Sigmoid colon (tissue), 7 donors: ENCODE results near the gene PMFBP1. TPM values are rescaled to one million over a fixed set of nuclear protein-coding genes. Genes with fewer than 3 reads are reported as not detected.
A peak's percentile ranks its signal among the peaks of the same experiment; 100 is the strongest.

Experiments
- DNase-seq: peaks from one replicate; pipeline ENCODE4 v3.0.0-alpha.2; 2019
- H3K27ac ChIP-seq, 4 donors: fragments of 200-600 bp; sonication (generic); one replicate each; pipeline ENCODE4 v1.5.1; 2016 to 2019; ENCODE audit warnings: mild to moderate bottlenecking in 1 of 4
- H3K27me3 ChIP-seq, 3 donors: fragments of 200-600 bp; sonication (generic); one replicate each; pipeline ENCODE4 v1.5.1; 2019; ENCODE audit warnings: mild to moderate bottlenecking in 1 of 3
- H3K36me3 ChIP-seq, 4 donors: fragments of 200-600 bp; sonication (generic); one replicate each; pipeline ENCODE4 v1.5.1; 2016 to 2019
- H3K4me1 ChIP-seq, 4 donors: fragments of 200-600 bp; sonication (generic); one replicate each; pipeline ENCODE4 v1.5.1; 2017 to 2019
- H3K4me3 ChIP-seq, 4 donors: fragments of 200-600 bp; sonication (generic); one replicate each; pipeline ENCODE4 v1.5.1; 2017 to 2019; ENCODE audit warnings: mild to moderate bottlenecking in 2 of 4, moderate library complexity in 1 of 4
- H3K9me3 ChIP-seq, 4 donors: fragments of 200-600 bp in 3 of 4; sonication (generic) in 3 of 4; one replicate each; pipeline versions ENCODE4 v1.5.1 to v1.6.1; 2013 to 2019
- EP300 ChIP-seq, 4 donors: sonication (generic); formaldehyde crosslinking; IDR thresholded peaks; one replicate each; pipeline ENCODE4 v1.6.1; 2017; ENCODE audit warnings: antibody characterized with exemption in 4 of 4
- POLR2A ChIP-seq, 2 donors: fragments of 450-650 bp; IDR thresholded peaks; one replicate each; pipeline ENCODE4 v1.6.1; 2016; ENCODE audit warnings: antibody characterized with exemption in 2 of 2, mild to moderate bottlenecking in 2 of 2, moderate library complexity in 2 of 2
- POLR2AphosphoS5 ChIP-seq, 4 donors: sonication (generic); formaldehyde crosslinking; IDR thresholded peaks; one replicate each; pipeline ENCODE4 v1.6.1; 2017; ENCODE audit warnings: antibody characterized with exemption in 4 of 4
- WGBS, 2 donors: extraction: QIAGEN DNeasy Blood & Tissue Kit; methylation state at CpG; one replicate each; pipeline ENCODE4 v1.1.7; 2013; 5-methylcytosine and 5-hydroxymethylcytosine counted together
- intact Hi-C: fragments of 100-400 bp; cut with DNase I; formaldehyde crosslinking; loops from one replicate; pipeline ENCODE4 v1.15.1; 2023
- polyA plus RNA-seq, 3 donors: library from polyadenylated mRNA; stranded (reverse); fragments of 200-250 nt; gene quantifications; one replicate each; pipeline ENCODE4 v1.2.3, GENCODE V29; 2013
- total RNA-seq, 4 donors: library from RNA; depleted of rRNA; stranded (reverse); fragments of >200 nt; gene quantifications; one replicate each; pipeline ENCODE4 v1.1.0, GENCODE V29; 2016
- TF ChIP-seq, protein P1 (sequence below), 4 experiments: fragments of 450-650 bp in 3 of 4; fragments of 200-600 bp in 1 of 4; IDR thresholded peaks; one replicate each; pipeline ENCODE4 v1.5.1; 2016 to 2019; ENCODE audit warnings: antibody characterized with exemption in 4 of 4, mild to moderate bottlenecking in 3 of 4, moderate library complexity in 2 of 4
- donor health status: healthy with polysubstance abuse.
- donor health status: Bipolar disorder and iron deficiency.
- donor health status: healthy.

Gene PMFBP1
- total and polyA plus RNA-seq, 7 donors = 0.33 to 2.5 (median 0.82) TPM; not detected in 3

DNA sequence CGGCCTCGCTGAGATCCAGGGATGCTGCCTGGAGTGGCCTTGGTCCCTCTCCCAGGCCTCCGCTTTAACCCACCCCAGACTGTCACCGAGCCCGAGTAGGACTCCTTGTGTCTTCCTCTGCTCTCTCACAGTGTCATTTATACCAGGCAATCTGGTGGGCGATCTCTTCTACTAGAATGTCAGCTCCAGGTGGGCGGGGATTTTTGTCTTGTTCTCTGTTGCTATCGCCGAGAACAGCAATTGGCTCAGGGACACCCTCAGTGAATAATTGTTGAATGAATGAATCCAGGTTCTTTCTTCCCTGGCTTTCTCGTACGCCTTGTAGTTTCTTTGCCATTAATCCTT lies 77.7 kb downstream of the PMFBP1 start:
- H3K27ac ChIP-seq = peak overlapping the region; percentile 91 to 95 (median 92)
- WGBS, 2 donors = 1 to 2% methylated on average over 11 of the region's 11 CpGs
- no peaks in the 10 kb centered on the region for H3K9me3 ChIP-seq
- TF ChIP-seq POLR2A (IDR thresholded peaks at IDR 0.05) (no peak), POLR2AphosphoS5 (IDR thresholded peaks at IDR 0.05) (no peak), EP300 (IDR thresholded peaks at IDR 0.05) (no peak)
- TF ChIP-seq, protein P1, sequence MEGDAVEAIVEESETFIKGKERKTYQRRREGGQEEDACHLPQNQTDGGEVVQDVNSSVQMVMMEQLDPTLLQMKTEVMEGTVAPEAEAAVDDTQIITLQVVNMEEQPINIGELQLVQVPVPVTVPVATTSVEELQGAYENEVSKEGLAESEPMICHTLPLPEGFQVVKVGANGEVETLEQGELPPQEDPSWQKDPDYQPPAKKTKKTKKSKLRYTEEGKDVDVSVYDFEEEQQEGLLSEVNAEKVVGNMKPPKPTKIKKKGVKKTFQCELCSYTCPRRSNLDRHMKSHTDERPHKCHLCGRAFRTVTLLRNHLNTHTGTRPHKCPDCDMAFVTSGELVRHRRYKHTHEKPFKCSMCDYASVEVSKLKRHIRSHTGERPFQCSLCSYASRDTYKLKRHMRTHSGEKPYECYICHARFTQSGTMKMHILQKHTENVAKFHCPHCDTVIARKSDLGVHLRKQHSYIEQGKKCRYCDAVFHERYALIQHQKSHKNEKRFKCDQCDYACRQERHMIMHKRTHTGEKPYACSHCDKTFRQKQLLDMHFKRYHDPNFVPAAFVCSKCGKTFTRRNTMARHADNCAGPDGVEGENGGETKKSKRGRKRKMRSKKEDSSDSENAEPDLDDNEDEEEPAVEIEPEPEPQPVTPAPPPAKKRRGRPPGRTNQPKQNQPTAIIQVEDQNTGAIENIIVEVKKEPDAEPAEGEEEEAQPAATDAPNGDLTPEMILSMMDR (IDR thresholded peaks at IDR 0.05) = no peak
- intact Hi-C loops = loop anchor here (5.0 to 10.0 kb wide), 3 partner anchors 197 to 632 kb away; partner anchors contain the start of genes IST1, PHLPP2 and ZNF23
- H3K27me3 ChIP-seq = no peaks in the 10 kb centered on the region
- H3K4me1 ChIP-seq = peaks cover 0 to 40% (median 34%) of the 10 kb centered on the region in 4 donors
- peak overlapping the region; percentile 70 to 94 (median 83) for H3K4me3 ChIP-seq
- DNase-seq = no peak
- H3K36me3 ChIP-seq = peaks cover 10 to 48% (median 33%) of the 10 kb centered on the region in 4 donors

DNA sequence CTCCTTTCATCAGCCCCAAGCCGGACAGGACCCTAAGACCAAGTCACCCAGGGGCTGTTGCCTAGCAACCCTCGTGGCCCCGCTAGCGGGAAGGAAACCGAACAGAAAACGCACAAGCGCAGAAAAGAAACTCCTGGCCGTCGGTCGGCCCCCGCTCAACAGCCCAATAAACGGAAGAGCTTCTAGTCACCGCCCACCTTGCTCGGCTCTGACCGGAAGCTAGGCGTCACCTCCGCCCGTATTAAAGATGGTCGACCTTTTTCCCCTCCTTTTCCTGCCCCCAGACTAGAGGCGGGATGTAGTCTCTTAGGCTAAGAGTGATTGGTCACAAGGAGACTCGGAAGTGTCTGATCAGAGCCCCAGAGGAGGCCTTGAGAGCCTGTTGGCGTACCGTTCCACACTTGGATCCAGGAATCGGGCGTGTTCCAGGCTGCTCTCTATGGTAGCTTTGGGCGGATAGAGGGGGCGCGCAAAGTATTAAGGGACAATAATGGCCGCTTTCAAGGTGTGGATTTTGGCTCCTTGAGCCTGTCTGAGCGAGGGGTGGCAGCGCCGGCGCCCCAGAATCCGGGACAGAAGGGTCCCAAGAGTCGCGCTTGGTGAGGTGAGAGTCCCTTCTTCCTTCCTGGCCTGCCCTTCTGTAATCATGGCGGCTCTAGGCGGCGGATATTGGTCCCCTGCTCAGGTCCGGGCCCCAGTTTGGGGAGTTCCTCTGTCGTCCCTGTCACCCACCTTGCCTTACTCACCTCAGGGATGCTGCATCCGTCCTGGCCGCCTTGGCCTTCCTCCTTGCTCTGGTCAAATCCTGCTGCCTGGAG lies 78.3 kb downstream of the PMFBP1 start, which contains the start of the genes DHX38 and TXNL4B:
DHX38 (plus strand) TSS at position 400 of the 818 bp plus-strand sequence. CDS start 2,311 bp downstream, outside the sequence.
TXNL4B (minus strand) TSS at position 173 of the 818 bp plus-strand sequence. CDS start 2,871 bp downstream, outside the sequence.
- DNase-seq = peak; percentile 97
- Histone ChIP-seq H3K27ac (peak within 1 kb of the TSS; percentile 91 to 95 (median 92)), H3K9me3 (no peaks in the 10 kb centered on the region), H3K4me3 (peak within 1 kb of the TSS; percentile 73 to 94 (median 83)), H3K36me3 (peaks cover 4 to 48% (median 33%) of the 10 kb centered on the region in 4 donors), H3K27me3 (no peaks in the 10 kb centered on the region), H3K4me1 (peaks cover 0 to 40% (median 34%) of the 10 kb centered on the region in 4 donors)
- intact Hi-C loops = loop anchor here (1.0 to 10.0 kb wide), 4 partner anchors 85 to 631 kb away; partner anchors contain the start of genes DHODH, IST1, PHLPP2 and ZNF23
- TF ChIP-seq POLR2AphosphoS5 (IDR thresholded peaks at IDR 0.05) (peak; percentile 87 to 96 (median 94)), POLR2A (IDR thresholded peaks at IDR 0.05) (peak; percentile 74 to 80), EP300 (IDR thresholded peaks at IDR 0.05) (no peak)
- TF ChIP-seq, protein P1 (IDR thresholded peaks at IDR 0.05) = no peak
- WGBS, 2 donors = 0% methylated on average over 43 of the region's 43 CpGs

DNA sequence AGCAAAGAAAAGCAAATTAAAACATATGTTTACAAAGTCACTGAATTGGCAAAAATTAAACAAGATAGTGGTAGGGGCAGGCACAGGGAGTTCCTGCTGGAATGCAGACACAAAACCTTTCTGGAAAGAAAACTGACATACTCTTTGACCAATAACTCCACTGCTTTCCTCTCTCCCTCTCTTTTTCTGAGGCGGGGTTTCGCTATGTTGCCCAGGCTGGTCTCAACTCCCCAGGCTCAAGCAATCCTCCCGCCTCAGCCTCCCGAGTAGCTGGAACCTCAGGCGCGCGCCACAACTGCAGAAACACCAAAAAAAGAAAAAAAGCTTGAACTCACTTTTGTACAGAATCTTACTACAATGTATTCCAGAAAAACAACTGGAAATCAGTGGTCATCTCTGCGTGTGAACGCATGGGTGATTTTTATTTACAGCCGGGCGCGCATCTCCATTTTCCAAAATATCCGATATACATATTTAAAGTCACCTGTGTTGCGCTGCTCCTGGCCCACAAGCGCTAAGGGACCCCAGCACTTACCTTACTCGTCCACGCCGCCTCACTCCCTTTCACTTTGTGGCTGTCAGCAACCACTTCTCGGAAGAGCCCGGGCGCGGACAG lies 79.0 kb downstream of the PMFBP1 start:
- Histone ChIP-seq H3K9me3 (no peaks in the 10 kb centered on the region), H3K36me3 (peaks cover 2 to 48% (median 31%) of the 10 kb centered on the region in 4 donors), H3K27me3 (no peaks in the 10 kb centered on the region), H3K4me1 (peaks cover 0 to 40% (median 34%) of the 10 kb centered on the region in 4 donors), H3K4me3 (peak overlapping the region; percentile 73 to 94 (median 83)), H3K27ac (peak overlapping the region; percentile 91 to 95 (median 92))
- TF ChIP-seq, protein P1 (IDR thresholded peaks at IDR 0.05) = no peak
- no peak for TF ChIP-seq POLR2A (IDR thresholded peaks at IDR 0.05)
- TF ChIP-seq EP300 (IDR thresholded peaks at IDR 0.05) = no peak
- TF ChIP-seq POLR2AphosphoS5 (IDR thresholded peaks at IDR 0.05) = no peak
- 0 to 1% methylated on average over 22 of the region's 22 CpGs for WGBS, 2 donors
- intact Hi-C loops = loop anchor here (1.0 to 10.0 kb wide), 4 partner anchors 85 to 631 kb away; partner anchors contain the start of genes DHODH, IST1, PHLPP2 and ZNF23
- no peak for DNase-seq

DNA sequence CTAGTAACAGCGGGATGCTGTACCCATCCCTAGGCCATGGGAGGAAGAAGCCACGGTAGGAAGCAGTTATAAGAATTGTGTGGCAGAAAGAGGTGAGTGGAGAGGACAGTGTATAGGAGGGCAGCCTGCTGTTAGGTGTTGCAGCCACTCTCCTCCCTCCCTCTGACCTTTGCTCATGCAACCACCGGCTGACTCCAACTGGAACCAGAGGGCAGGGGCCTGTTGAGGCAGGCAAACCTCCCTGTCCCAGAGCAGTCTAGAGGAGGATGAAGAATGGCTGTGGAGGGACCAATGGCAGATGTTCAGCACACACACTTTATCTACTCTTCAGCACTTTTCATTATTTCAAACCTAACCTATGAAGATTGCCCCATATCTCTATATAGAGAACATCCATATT lies 80.7 kb downstream of the PMFBP1 start:
- no peaks in the 10 kb centered on the region for H3K27me3 ChIP-seq
- peaks cover 0 to 48% (median 22%) of the 10 kb centered on the region in 4 donors for H3K36me3 ChIP-seq
- H3K4me3 ChIP-seq = no peak overlapping the region
- H3K27ac ChIP-seq = no peak overlapping the region
- TF ChIP-seq POLR2AphosphoS5 (IDR thresholded peaks at IDR 0.05) (no peak), EP300 (IDR thresholded peaks at IDR 0.05) (no peak), POLR2A (IDR thresholded peaks at IDR 0.05) (no peak)
- TF ChIP-seq, protein P1 (IDR thresholded peaks at IDR 0.05) = no peak
- 49 to 89% methylated on average over 3 of the region's 3 CpGs for WGBS, 2 donors
- no peaks in the 10 kb centered on the region for H3K9me3 ChIP-seq
- peaks cover 0 to 40% (median 34%) of the 10 kb centered on the region in 4 donors for H3K4me1 ChIP-seq
- intact Hi-C loops = loop anchor here (5.0 to 10.0 kb wide), 3 partner anchors 194 to 629 kb away; partner anchors contain the start of genes IST1, PHLPP2 and ZNF23
- DNase-seq = no peak
